Body of pancreas (tissue), 4 donors: ENCODE data around the gene USP47.

Source experiments
- CTCF ChIP-seq, 7 experiments: fragments of 450-650 bp in 4 of 7; fragments of 200-600 bp in 3 of 7; sonication (generic) in 3 of 7; IDR thresholded peaks; one replicate each; pipeline ENCODE4 v1.5.1; 2016 to 2019; ENCODE audit warnings: antibody characterized with exemption in 7 of 7
- POLR2A ChIP-seq, 3 donors: fragments of 450-650 bp; IDR thresholded peaks; one replicate each; pipeline ENCODE4 v1.6.1; 2016; ENCODE audit warnings: antibody characterized with exemption in 3 of 3, mild to moderate bottlenecking in 2 of 3

GRCh38 chr11:11807811-11808782 is 33.7 kb upstream of the USP47 start:
- TF ChIP-seq CTCF (IDR thresholded peaks at IDR 0.05) (no peak), POLR2A (IDR thresholded peaks at IDR 0.05) (no peak)
